Mesodermal cell (in vitro differentiated cells): ENCODE data around the gene AWAT1.
"Not testable (repeated sequence)": the region's sequence is repeated elsewhere in the genome, so short reads cannot be mapped to it uniquely, and the experiment has no call there.

ENCODE experiments used
- H3K27ac ChIP-seq: 2 replicates; pipeline ENCODE4 v1.7.0; 2013; ENCODE audit warnings: mild to moderate bottlenecking, low read depth, low read length, moderate library complexity; ENCODE audit not compliant: severe bottlenecking
- H3K36me3 ChIP-seq: 2 replicates; pipeline ENCODE4 v1.7.1; 2013; ENCODE audit warnings: mild to moderate bottlenecking, low read length, moderate library complexity; ENCODE audit not compliant: control insufficient read depth, insufficient read depth
- H3K4me1 ChIP-seq: one replicate; pipeline ENCODE4 v1.7.1; 2013; ENCODE audit warnings: mild to moderate bottlenecking, low read length; ENCODE audit not compliant: insufficient read depth, control insufficient read depth, poor library complexity, severe bottlenecking
- H3K4me3 ChIP-seq: 2 replicates; pipeline ENCODE4 v1.7.0; 2013; ENCODE audit warnings: low read length, control low read depth, mild to moderate bottlenecking; ENCODE audit not compliant: insufficient read depth, poor library complexity, severe bottlenecking; ENCODE audit errors: extremely low read depth
- H3K9me3 ChIP-seq: 2 replicates; pipeline ENCODE4 v1.7.1; 2013; ENCODE audit warnings: mild to moderate bottlenecking, low read length, moderate library complexity; ENCODE audit not compliant: control insufficient read depth
- WGBS, 2 experiments: methylation state at CpG; one replicate each; pipeline ENCODE4 v1.1.5; 2013; ENCODE audit warnings: missing lambda C conversion rate in 2 of 2; ENCODE audit not compliant: insufficient coverage in 2 of 2; 5-methylcytosine and 5-hydroxymethylcytosine counted together

The AWAT1 gene

DNA sequence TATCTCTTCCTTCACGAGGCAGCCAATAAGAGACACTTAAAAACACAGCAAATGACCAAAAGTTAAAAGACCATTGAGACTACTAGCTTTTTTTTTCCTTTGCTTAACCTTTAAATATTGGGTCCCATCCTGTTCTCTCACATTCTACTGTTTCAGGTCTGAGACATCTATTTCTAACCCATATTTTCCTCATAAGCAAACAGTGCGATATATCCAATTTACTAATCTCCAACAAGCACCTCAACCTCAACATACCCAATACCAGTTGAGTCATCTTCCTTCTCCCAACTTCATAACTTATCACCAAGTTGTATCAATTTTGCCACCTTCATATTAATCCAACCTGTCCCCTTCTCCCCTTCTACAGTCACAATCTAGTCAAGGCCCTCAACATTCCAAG, 7.0 kb downstream of the AWAT1 start:
- Histone ChIP-seq H3K4me3 (no peak overlapping the region), H3K9me3 (no peaks in the 10 kb centered on the region), H3K27ac (no peak overlapping the region), H3K4me1 (no peaks in the 10 kb centered on the region), H3K36me3 (no peaks in the 10 kb centered on the region)
- WGBS, 2 experiments = 89 to 100% methylated on average over 1 of the region's 2 CpGs

DNA sequence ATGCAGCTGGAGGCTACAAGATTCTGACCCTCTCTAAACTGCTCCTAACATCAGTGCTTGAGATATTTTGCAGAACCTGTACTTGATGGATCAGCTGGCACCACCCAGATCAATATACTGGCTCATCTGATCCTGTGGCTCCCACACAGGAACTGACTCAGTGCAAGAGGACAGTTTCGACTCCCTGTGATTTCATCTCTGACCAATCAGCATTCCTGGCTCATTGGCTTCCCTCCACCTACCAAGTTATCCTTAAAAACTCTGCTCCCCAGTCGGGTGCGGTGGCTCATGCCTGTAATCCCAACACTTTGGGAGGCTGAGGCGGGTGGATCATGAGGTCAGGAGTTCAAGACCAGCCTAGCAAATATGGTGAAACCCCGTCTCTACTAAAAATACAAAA, 9.1 kb downstream of the AWAT1 start:
- not testable (repeated sequence) for H3K4me3 ChIP-seq, H3K4me1 ChIP-seq, H3K9me3 ChIP-seq, H3K36me3 ChIP-seq, H3K27ac ChIP-seq
- WGBS, 2 experiments = 80% methylated on average over 1 of the region's 5 CpGs; no CpG with 5 or more reads in 1 of the 2 experiments

DNA sequence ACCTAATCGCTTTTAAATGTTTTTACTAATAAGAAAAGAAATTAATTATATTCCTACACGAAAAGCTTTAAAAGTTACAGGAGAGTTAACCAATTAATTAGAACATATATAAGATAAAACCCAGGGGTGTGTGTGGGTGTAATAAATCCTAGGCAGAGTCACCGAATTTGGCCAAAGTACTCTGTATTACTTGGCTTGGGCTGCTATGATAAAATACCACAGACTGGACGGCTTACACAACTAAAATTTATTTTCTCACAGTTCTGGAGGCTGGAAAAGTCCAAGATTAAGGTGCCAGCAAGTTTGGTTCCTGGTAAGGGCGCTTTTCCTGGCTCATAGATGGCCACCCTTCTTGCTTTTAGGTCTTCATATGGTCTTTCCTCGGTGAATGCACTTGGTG, 10.4 kb downstream of the AWAT1 start:
- Histone ChIP-seq H3K4me1 (no peaks in the 10 kb centered on the region), H3K27ac (no peak overlapping the region)
- WGBS, 2 experiments = 100% methylated on average over 1 of the region's 6 CpGs; no CpG with 5 or more reads in 1 of the 2 experiments

GRCh38 chrX:70247252-70247651, 12.8 kb downstream of the AWAT1 start:
- WGBS, 2 experiments = no CpG with 5 or more reads among the region's 2 CpGs
- Histone ChIP-seq H3K36me3 (no peaks in the 10 kb centered on the region), H3K4me1 (no peaks in the 10 kb centered on the region), H3K9me3 (no peaks in the 10 kb centered on the region), H3K4me3 (no peak overlapping the region), H3K27ac (no peak overlapping the region)

More for the DNA sequence above, 10.4 kb downstream of the AWAT1 start:
- Histone ChIP-seq H3K36me3 (no peaks in the 10 kb centered on the region), H3K9me3 (no peaks in the 10 kb centered on the region), H3K4me3 (no peak overlapping the region)

DNA sequence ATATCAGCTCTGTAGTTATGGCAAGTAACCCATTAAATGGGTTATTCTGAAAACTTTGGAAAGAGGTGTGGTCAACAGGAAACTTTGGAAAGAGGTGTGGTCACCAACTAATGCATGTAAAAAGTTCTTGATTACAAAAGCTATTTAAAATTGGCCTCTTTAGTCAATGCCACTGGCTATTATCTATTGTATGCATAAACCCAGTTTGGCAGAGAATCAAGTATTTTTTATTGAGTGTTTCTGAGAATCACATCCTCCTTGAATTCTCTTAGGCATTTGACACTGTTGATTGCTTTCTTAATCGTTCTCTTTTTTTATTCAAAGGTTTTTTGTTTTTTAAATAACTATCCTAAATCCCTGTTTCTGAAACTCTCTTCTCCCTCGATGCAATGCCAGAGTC, 18.0 kb downstream of the AWAT1 start:
- Histone ChIP-seq H3K36me3 (no peaks in the 10 kb centered on the region), H3K9me3 (no peaks in the 10 kb centered on the region), H3K4me1 (no peaks in the 10 kb centered on the region), H3K4me3 (no peak overlapping the region), H3K27ac (no peak overlapping the region)
- 94 to 100% methylated on average over 1 to 2 of the region's 2 CpGs for WGBS, 2 experiments

DNA sequence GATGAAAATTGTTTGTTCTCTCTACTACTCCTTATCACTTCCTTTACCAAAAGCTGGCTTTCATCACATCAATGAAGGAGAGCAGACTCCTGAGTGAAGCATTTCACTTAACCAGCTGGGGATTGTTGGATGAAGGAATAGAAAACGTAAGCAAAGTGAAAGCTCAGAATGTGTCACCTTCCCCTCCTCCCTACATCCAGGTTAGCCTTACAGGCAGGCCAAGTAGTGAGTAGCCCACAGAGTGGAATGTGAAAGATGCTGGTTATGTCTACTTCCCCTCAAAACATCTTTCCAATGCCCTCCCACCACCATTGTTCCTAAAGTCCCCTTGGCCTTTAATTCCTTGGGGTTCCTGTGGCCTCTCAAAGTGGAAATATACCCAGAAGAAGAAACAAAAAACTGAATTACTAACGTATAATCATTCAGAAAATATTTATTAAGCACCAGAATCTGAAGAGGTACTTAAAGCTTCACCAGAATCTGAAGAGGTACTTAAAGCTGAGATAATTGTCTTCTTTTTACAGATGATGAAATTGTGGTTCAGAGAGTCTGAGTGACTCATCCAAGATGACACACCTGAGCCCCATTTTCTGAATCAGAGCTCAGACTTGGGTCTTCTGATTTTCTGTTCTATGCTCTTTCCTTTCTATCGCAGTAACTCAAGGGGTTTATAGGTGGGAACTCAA, 19.1 kb downstream of the AWAT1 start:
- H3K4me3 ChIP-seq = no peak overlapping the region
- H3K36me3 ChIP-seq = no peaks in the 10 kb centered on the region
- no peak overlapping the region for H3K27ac ChIP-seq
- no CpG with 5 or more reads among the region's 3 CpGs for WGBS, 2 experiments
- no peaks in the 10 kb centered on the region for H3K9me3 ChIP-seq
- H3K4me1 ChIP-seq = no peaks in the 10 kb centered on the region

DNA sequence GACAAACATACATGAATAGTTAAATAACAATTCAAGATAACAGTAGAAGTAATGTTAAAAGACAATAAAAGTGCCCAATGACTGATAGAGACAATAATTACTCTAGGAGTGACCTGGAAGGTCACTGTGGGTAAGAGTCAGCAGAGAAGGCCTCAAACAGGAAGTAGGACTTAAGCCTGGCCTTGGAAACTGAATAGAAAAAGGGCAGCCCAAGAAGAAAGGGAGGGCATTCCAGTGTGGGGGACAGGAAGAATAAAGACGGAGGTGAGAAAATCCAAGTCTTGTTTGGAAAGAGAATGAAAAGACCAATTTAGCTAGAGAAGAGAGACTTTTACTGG, 19.6 kb downstream of the AWAT1 start:
- 80% methylated on average over 1 of the region's 1 CpG; no CpG with 5 or more reads in 1 of the 2 experiments for WGBS, 2 experiments
- Histone ChIP-seq H3K4me3 (no peak overlapping the region), H3K36me3 (no peaks in the 10 kb centered on the region), H3K9me3 (no peaks in the 10 kb centered on the region), H3K27ac (no peak overlapping the region), H3K4me1 (no peaks in the 10 kb centered on the region)

GRCh38 chrX:70254909-70255308, 20.5 kb downstream of the AWAT1 start:
- Histone ChIP-seq H3K9me3 (no peaks in the 10 kb centered on the region), H3K36me3 (no peaks in the 10 kb centered on the region), H3K4me3 (no peak overlapping the region), H3K4me1 (no peaks in the 10 kb centered on the region), H3K27ac (no peak overlapping the region)
- 96% methylated on average over 3 of the region's 3 CpGs; no CpG with 5 or more reads in 1 of the 2 experiments for WGBS, 2 experiments

GRCh38 chrX:70255452-70255851, 21.0 kb downstream of the AWAT1 start:
- no peak overlapping the region for H3K4me3 ChIP-seq
- H3K36me3 ChIP-seq = no peaks in the 10 kb centered on the region
- no CpG with 5 or more reads among the region's 2 CpGs for WGBS, 2 experiments
- no peaks in the 10 kb centered on the region for H3K9me3 ChIP-seq
- H3K27ac ChIP-seq = no peak overlapping the region
- H3K4me1 ChIP-seq = no peaks in the 10 kb centered on the region

GRCh38 chrX:70257423-70258288, 23.2 kb downstream of the AWAT1 start:
- Histone ChIP-seq H3K27ac (no peak overlapping the region), H3K4me3 (no peak overlapping the region), H3K9me3 (no peaks in the 10 kb centered on the region), H3K36me3 (no peaks in the 10 kb centered on the region), H3K4me1 (no peaks in the 10 kb centered on the region)
- WGBS, 2 experiments = 100% methylated on average over 1 of the region's 5 CpGs; no CpG with 5 or more reads in 1 of the 2 experiments

- 100% methylated on average over 1 of the region's 4 CpGs; no CpG with 5 or more reads in 1 of the 2 experiments for WGBS, 2 experiments
Measured at GRCh38 chrX:70260104-70260503, 25.6 kb downstream of the AWAT1 start, which contains the start of gene P2RY4. TSS of gene P2RY4 (minus strand) at chrX:70260204. CDS start at chrX:70259624, 580 bp downstream.

More at GRCh38 chrX:70260104-70260503, 25.6 kb downstream of the AWAT1 start, which contains the start of gene P2RY4:
- Histone ChIP-seq H3K36me3 (no peaks in the 10 kb centered on the region), H3K9me3 (no peaks in the 10 kb centered on the region), H3K4me3 (no peak within 1 kb of the TSS), H3K27ac (no peak within 1 kb of the TSS), H3K4me1 (no peaks in the 10 kb centered on the region)
